Measurements from ENCODE around the gene PCDH9.
A peak's percentile ranks its signal among the peaks of the same experiment; 100 is the strongest.

PCDH9 gene

DNA sequence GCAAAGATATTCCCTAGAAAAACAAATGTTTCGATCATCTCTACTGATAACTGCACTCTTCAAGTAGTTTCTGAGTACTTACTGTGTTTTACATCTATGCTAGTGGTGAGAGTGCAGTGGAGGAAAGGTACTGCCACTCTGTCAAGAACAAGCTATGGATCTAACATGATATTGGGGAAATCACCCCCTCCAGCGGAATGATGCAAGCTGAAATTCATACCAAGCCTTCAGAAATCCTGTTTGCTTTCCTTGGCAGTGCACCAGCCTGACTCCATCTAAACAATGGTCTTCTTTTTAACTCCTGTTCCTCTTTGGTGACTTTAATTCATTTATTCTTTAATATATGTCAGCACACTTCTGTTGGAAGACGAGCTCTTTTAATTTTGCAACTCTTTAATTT is 238.0 kb downstream of the PCDH9 start:
- Histone ChIP-seq H3K23ac (ENCODE audit: low read length in 2 of 2) (no peak overlapping the region), H3K14ac (ENCODE audit: low read length in 2 of 2) (no peak overlapping the region), H2AK5ac (ENCODE audit: low read length, severe bottlenecking) (no peak overlapping the region), H3K4me2 (ENCODE audit: low read length, poor library complexity, severe bottlenecking) (no peak overlapping the region), H4K91ac (ENCODE audit: low read length) (no peak overlapping the region), H4K8ac (ENCODE audit: low read length) (no peak overlapping the region), H2AFZ (ENCODE audit: low read depth, low read length) (no peak overlapping the region), H3K9ac (ENCODE audit: low read length) (no peak overlapping the region), H3K27me3 (ENCODE audit: control insufficient read depth in 1 of 2, insufficient read depth in 1 of 2, low read length in 2 of 2) (no peaks in the 10 kb centered on the region), H3K18ac (ENCODE audit: low read depth in 1 of 2, low read length in 2 of 2) (no peak overlapping the region), H3K4me3 (ENCODE audit: insufficient read depth in 1 of 2, low read depth in 1 of 2, low read length in 2 of 2) (no peak overlapping the region), H3K27ac (ENCODE audit: low read length, poor library complexity, severe bottlenecking) (no peak overlapping the region), H3K9me3 (ENCODE audit: control insufficient read depth, low read length) (no peaks in the 10 kb centered on the region), H3K36me3 (ENCODE audit: control insufficient read depth in 1 of 2, insufficient read depth in 2 of 2, low read depth in 1 of 2, low read length in 2 of 2) (no peaks in the 10 kb centered on the region), H3K4ac (ENCODE audit: low read depth in 1 of 2, low read length in 2 of 2) (no peak overlapping the region), H3K4me1 (ENCODE audit: control insufficient read depth, insufficient read depth, low read depth, low read length) (peaks cover 3% of the 10 kb centered on the region), H2BK5ac (ENCODE audit: low read depth, low read length, poor library complexity, severe bottlenecking) (no peak overlapping the region), H2BK12ac (ENCODE audit: low read length in 2 of 2) (no peak overlapping the region), H2BK120ac (ENCODE audit: low read depth, low read length) (no peak overlapping the region), H3K79me1 (replicated peaks; ENCODE audit: low read length, poor library complexity, severe bottlenecking) (no peaks in the 10 kb centered on the region), H2BK15ac (ENCODE audit: low read depth, poor library complexity, severe bottlenecking) (no peak overlapping the region)
- WGBS: 100% methylated on average over 2 of the region's 3 CpGs
- no peak for DNase-seq

- no peak overlapping the region for H3K4me2 ChIP-seq (ENCODE audit: low read length, poor library complexity, severe bottlenecking)
- no peak overlapping the region for H3K18ac ChIP-seq (ENCODE audit: low read depth in 1 of 2, low read length in 2 of 2)
- no peak overlapping the region for H2BK5ac ChIP-seq (ENCODE audit: low read depth, low read length, poor library complexity, severe bottlenecking)
- H3K9ac ChIP-seq (ENCODE audit: low read length): no peak overlapping the region
- H4K8ac ChIP-seq (ENCODE audit: low read length): no peak overlapping the region
- no peaks in the 10 kb centered on the region for H3K4me1 ChIP-seq (ENCODE audit: control insufficient read depth, insufficient read depth, low read depth, low read length)
- H2AK5ac ChIP-seq (ENCODE audit: low read length, severe bottlenecking): no peak overlapping the region
- no peak overlapping the region for H2BK15ac ChIP-seq (ENCODE audit: low read depth, poor library complexity, severe bottlenecking)
- H4K91ac ChIP-seq (ENCODE audit: low read length): no peak overlapping the region
- H3K4ac ChIP-seq (ENCODE audit: low read depth in 1 of 2, low read length in 2 of 2): no peak overlapping the region
- no peaks in the 10 kb centered on the region for H3K27me3 ChIP-seq (ENCODE audit: control insufficient read depth in 1 of 2, insufficient read depth in 1 of 2, low read length in 2 of 2)
- no peak overlapping the region for H2AFZ ChIP-seq (ENCODE audit: low read depth, low read length)
- H3K79me1 ChIP-seq (replicated peaks; ENCODE audit: low read length, poor library complexity, severe bottlenecking): no peaks in the 10 kb centered on the region
- no peak for DNase-seq
- no peak overlapping the region for H3K27ac ChIP-seq (ENCODE audit: low read length, poor library complexity, severe bottlenecking)
- no peak overlapping the region for H3K23ac ChIP-seq (ENCODE audit: low read length in 2 of 2)
- H3K9me3 ChIP-seq (ENCODE audit: control insufficient read depth, low read length): no peaks in the 10 kb centered on the region
- no peaks in the 10 kb centered on the region for H3K36me3 ChIP-seq (ENCODE audit: control insufficient read depth in 1 of 2, insufficient read depth in 2 of 2, low read depth in 1 of 2, low read length in 2 of 2)
- no peak overlapping the region for H3K4me3 ChIP-seq (ENCODE audit: insufficient read depth in 1 of 2, low read depth in 1 of 2, low read length in 2 of 2)
- no peak overlapping the region for H2BK12ac ChIP-seq (ENCODE audit: low read length in 2 of 2)
- no peak overlapping the region for H3K14ac ChIP-seq (ENCODE audit: low read length in 2 of 2)
- H2BK120ac ChIP-seq (ENCODE audit: low read depth, low read length): no peak overlapping the region
Measured at GRCh38 chr13:66984241-66984640, 245.9 kb downstream of the PCDH9 start.

DNA sequence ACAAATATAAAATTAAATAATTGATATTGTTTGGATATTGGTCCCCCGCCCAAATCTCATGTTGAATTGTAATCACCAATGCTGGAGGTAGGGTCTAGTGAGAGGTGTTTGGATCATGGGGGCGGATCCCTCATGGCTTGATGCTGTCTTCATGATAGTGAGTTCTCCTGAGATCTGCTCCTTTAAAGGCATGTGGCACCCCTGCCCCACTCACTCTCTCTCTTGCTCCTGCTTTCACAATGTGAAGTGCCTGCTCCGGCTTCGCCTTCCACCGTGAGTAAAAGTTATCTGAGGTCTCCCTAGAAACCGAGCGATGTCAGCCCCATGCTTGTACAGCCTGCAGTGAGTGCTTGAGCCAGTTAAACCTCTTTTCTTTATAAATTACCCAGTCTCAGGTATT is 248.2 kb downstream of the PCDH9 start:
- DNase-seq: no peak
- H3K9me3 ChIP-seq (ENCODE audit: control insufficient read depth, low read length): no peaks in the 10 kb centered on the region
- no peaks in the 10 kb centered on the region for H3K27me3 ChIP-seq (ENCODE audit: control insufficient read depth in 1 of 2, insufficient read depth in 1 of 2, low read length in 2 of 2)
- no peak overlapping the region for H3K4me3 ChIP-seq (ENCODE audit: insufficient read depth in 1 of 2, low read depth in 1 of 2, low read length in 2 of 2)
- H3K18ac ChIP-seq (ENCODE audit: low read depth in 1 of 2, low read length in 2 of 2): no peak overlapping the region
- H4K91ac ChIP-seq (ENCODE audit: low read length): no peak overlapping the region
- no peak overlapping the region for H3K4me2 ChIP-seq (ENCODE audit: low read length, poor library complexity, severe bottlenecking)
- H3K14ac ChIP-seq (ENCODE audit: low read length in 2 of 2): no peak overlapping the region
- H3K4ac ChIP-seq (ENCODE audit: low read depth in 1 of 2, low read length in 2 of 2): no peak overlapping the region
- H3K79me1 ChIP-seq (replicated peaks; ENCODE audit: low read length, poor library complexity, severe bottlenecking): no peaks in the 10 kb centered on the region
- H2AK5ac ChIP-seq (ENCODE audit: low read length, severe bottlenecking): no peak overlapping the region
- no peak overlapping the region for H4K8ac ChIP-seq (ENCODE audit: low read length)
- no peak overlapping the region for H3K27ac ChIP-seq (ENCODE audit: low read length, poor library complexity, severe bottlenecking)
- 97% methylated on average over 7 of the region's 7 CpGs for WGBS
- H2BK120ac ChIP-seq (ENCODE audit: low read depth, low read length): no peak overlapping the region
- H3K23ac ChIP-seq (ENCODE audit: low read length in 2 of 2): no peak overlapping the region
- H3K36me3 ChIP-seq (ENCODE audit: control insufficient read depth in 1 of 2, insufficient read depth in 2 of 2, low read depth in 1 of 2, low read length in 2 of 2): no peaks in the 10 kb centered on the region
- H2BK5ac ChIP-seq (ENCODE audit: low read depth, low read length, poor library complexity, severe bottlenecking): no peak overlapping the region
- H2BK15ac ChIP-seq (ENCODE audit: low read depth, poor library complexity, severe bottlenecking): no peak overlapping the region
- no peaks in the 10 kb centered on the region for H3K4me1 ChIP-seq (ENCODE audit: control insufficient read depth, insufficient read depth, low read depth, low read length)
- no peak overlapping the region for H2AFZ ChIP-seq (ENCODE audit: low read depth, low read length)
- no peak overlapping the region for H3K9ac ChIP-seq (ENCODE audit: low read length)
- H2BK12ac ChIP-seq (ENCODE audit: low read length in 2 of 2): no peak overlapping the region

GRCh38 chr13:66977161-66977560 is 253.0 kb downstream of the PCDH9 start:
- no peak overlapping the region for H2BK15ac ChIP-seq (ENCODE audit: low read depth, poor library complexity, severe bottlenecking)
- H3K4me3 ChIP-seq (ENCODE audit: insufficient read depth in 1 of 2, low read depth in 1 of 2, low read length in 2 of 2): no peak overlapping the region
- DNase-seq: no peak
- WGBS: 93% methylated on average over 3 of the region's 4 CpGs
- H2BK5ac ChIP-seq (ENCODE audit: low read depth, low read length, poor library complexity, severe bottlenecking): no peak overlapping the region
- H3K14ac ChIP-seq (ENCODE audit: low read length in 2 of 2): no peak overlapping the region
- no peaks in the 10 kb centered on the region for H3K79me1 ChIP-seq (replicated peaks; ENCODE audit: low read length, poor library complexity, severe bottlenecking)
- H3K4me2 ChIP-seq (ENCODE audit: low read length, poor library complexity, severe bottlenecking): no peak overlapping the region
- H3K18ac ChIP-seq (ENCODE audit: low read depth in 1 of 2, low read length in 2 of 2): peak overlapping the region in 1 of 2 experiments; percentile 40
- H2AK5ac ChIP-seq (ENCODE audit: low read length, severe bottlenecking): no peak overlapping the region
- no peaks in the 10 kb centered on the region for H3K4me1 ChIP-seq (ENCODE audit: control insufficient read depth, insufficient read depth, low read depth, low read length)
- no peak overlapping the region for H3K4ac ChIP-seq (ENCODE audit: low read depth in 1 of 2, low read length in 2 of 2)
- no peak overlapping the region for H4K8ac ChIP-seq (ENCODE audit: low read length)
- no peaks in the 10 kb centered on the region for H3K27me3 ChIP-seq (ENCODE audit: control insufficient read depth in 1 of 2, insufficient read depth in 1 of 2, low read length in 2 of 2)
- H3K36me3 ChIP-seq (ENCODE audit: control insufficient read depth in 1 of 2, insufficient read depth in 2 of 2, low read depth in 1 of 2, low read length in 2 of 2): no peaks in the 10 kb centered on the region
- no peak overlapping the region for H3K23ac ChIP-seq (ENCODE audit: low read length in 2 of 2)
- H4K91ac ChIP-seq (ENCODE audit: low read length): no peak overlapping the region
- no peak overlapping the region for H3K27ac ChIP-seq (ENCODE audit: low read length, poor library complexity, severe bottlenecking)
- H3K9me3 ChIP-seq (ENCODE audit: control insufficient read depth, low read length): no peaks in the 10 kb centered on the region
- no peak overlapping the region for H2BK12ac ChIP-seq (ENCODE audit: low read length in 2 of 2)
- no peak overlapping the region for H3K9ac ChIP-seq (ENCODE audit: low read length)
- peak overlapping the region; percentile 51 for H2AFZ ChIP-seq (ENCODE audit: low read depth, low read length)
- no peak overlapping the region for H2BK120ac ChIP-seq (ENCODE audit: low read depth, low read length)
